Upper lobe of left lung (tissue), 6 donors: ENCODE data around the gene MACROD2. TPM values are rescaled to one million over a fixed set of nuclear protein-coding genes. Genes with fewer than 3 reads are reported as not detected.
"Not testable (repeated sequence)": the region's sequence is repeated elsewhere in the genome, so short reads cannot be mapped to it uniquely, and the experiment has no call there.

ENCODE experiments used
- ATAC-seq, 2 donors: fragments of 200-7000 bp; cut with Tn5 transposase; one replicate each; pipeline ENCODE4 v1.9.1; 2022; ENCODE audit warnings: mild to moderate bottlenecking in 2 of 2, moderate library complexity in 2 of 2; ENCODE audit not compliant: low FRiP score in 2 of 2
- DNase-seq, 2 donors: peaks; one replicate each; pipeline ENCODE4 v3.0.0-alpha.2; 2019 to 2020
- H3K27ac ChIP-seq, 4 donors: fragments of 200-600 bp; sonication (generic); one replicate each; pipeline ENCODE4 v1.5.1; 2016 to 2019
- H3K27me3 ChIP-seq, 4 donors: fragments of 200-600 bp; sonication (generic); one replicate each; pipeline ENCODE4 v1.5.1; 2017 to 2019
- H3K36me3 ChIP-seq, 4 donors: fragments of 200-600 bp; sonication (generic); one replicate each; pipeline ENCODE4 v1.5.1; 2016 to 2019
- H3K4me1 ChIP-seq, 4 donors: fragments of 200-600 bp; sonication (generic); one replicate each; pipeline ENCODE4 v1.5.1; 2018 to 2019
- H3K4me3 ChIP-seq, 4 donors: fragments of 200-600 bp; sonication (generic); one replicate each; pipeline ENCODE4 v1.5.1; 2017 to 2019; ENCODE audit warnings: mild to moderate bottlenecking in 2 of 4, moderate library complexity in 1 of 4
- H3K9me3 ChIP-seq, 4 donors: fragments of 200-600 bp; sonication (generic); one replicate each; pipeline ENCODE4 v1.5.1; 2018 to 2019
- CTCF ChIP-seq, 6 experiments: fragments of 450-650 bp in 4 of 6; fragments of 200-600 bp in 2 of 6; sonication (generic) in 2 of 6; IDR thresholded peaks; one replicate each; pipeline ENCODE4 v1.5.1; 2016 to 2019; ENCODE audit warnings: antibody characterized with exemption in 6 of 6
- EP300 ChIP-seq, 4 donors: sonication (generic); formaldehyde crosslinking; IDR thresholded peaks; one replicate each; pipeline ENCODE4 v1.5.1; 2017; ENCODE audit warnings: antibody characterized with exemption in 4 of 4, control low read depth in 2 of 4
- POLR2A ChIP-seq, 4 donors: fragments of 450-650 bp; IDR thresholded peaks; one replicate each; pipeline ENCODE4 v1.5.1; 2016 to 2017; ENCODE audit warnings: antibody characterized with exemption in 4 of 4, mild to moderate bottlenecking in 2 of 4
- POLR2AphosphoS5 ChIP-seq, 2 donors: sonication (generic); formaldehyde crosslinking; IDR thresholded peaks; one replicate each; pipeline ENCODE4 v1.5.1; 2017; ENCODE audit warnings: antibody characterized with exemption in 2 of 2
- WGBS, 2 donors: methylation state at CpG; one replicate each; pipeline ENCODE4 v1.1.5; 2017 to 2018; 5-methylcytosine and 5-hydroxymethylcytosine counted together
- total RNA-seq, 6 donors: library from RNA; depleted of rRNA in 4 of 6; stranded (reverse); fragments of >200 nt in 4 of 6; gene quantifications; one replicate each; pipeline versions ENCODE4 v1.1.0 to v1.2.1, GENCODE V29; 2016 to 2021
- donor health status: DM: no; HTN: no; CAD: no; lungs with moderate emphysema.
- donor health status: DM: no; HTN: yes; CAD: no; lungs with severe emphysema.

The MACROD2 gene
- total RNA-seq, 6 donors from 2014 or later, result 20.7 to 84.3 (median 36.3) TPM

GRCh38 chr20:14210146-14210545 lies 214.8 kb downstream of the MACROD2 start:
- DNase-seq, result no peak
- WGBS, 2 donors, result 84 to 91% methylated on average over 1 of the region's 1 CpG

GRCh38 chr20:14214046-14214445 lies 218.7 kb downstream of the MACROD2 start:
- Histone ChIP-seq H3K4me3 (no peak overlapping the region), H3K9me3 (no peaks in the 10 kb centered on the region), H3K27me3 (no peaks in the 10 kb centered on the region), H3K36me3 (no peaks in the 10 kb centered on the region), H3K4me1 (no peaks in the 10 kb centered on the region), H3K27ac (no peak overlapping the region)
- DNase-seq (no peak), ATAC-seq (no peak)
- TF ChIP-seq CTCF (IDR thresholded peaks at IDR 0.05), result no peak
- TF ChIP-seq POLR2AphosphoS5 (IDR thresholded peaks at IDR 0.05), result no peak
- no peak for TF ChIP-seq POLR2A (IDR thresholded peaks at IDR 0.05)
- no peak for TF ChIP-seq EP300 (IDR thresholded peaks at IDR 0.05)
- WGBS, 2 donors, result 43 to 50% methylated on average over 1 of the region's 1 CpG

More at GRCh38 chr20:14210146-14210545, 214.8 kb downstream of the MACROD2 start:
- H3K36me3 ChIP-seq, result no peaks in the 10 kb centered on the region
- H3K27ac ChIP-seq, result no peak overlapping the region
- H3K9me3 ChIP-seq, result no peaks in the 10 kb centered on the region
- H3K4me3 ChIP-seq, result no peak overlapping the region
- no peaks in the 10 kb centered on the region for H3K27me3 ChIP-seq
- ATAC-seq, result no peak
- TF ChIP-seq POLR2A (IDR thresholded peaks at IDR 0.05) (no peak), CTCF (IDR thresholded peaks at IDR 0.05) (no peak), EP300 (IDR thresholded peaks at IDR 0.05) (no peak), POLR2AphosphoS5 (IDR thresholded peaks at IDR 0.05) (no peak)
- H3K4me1 ChIP-seq, result no peaks in the 10 kb centered on the region

GRCh38 chr20:14215880-14216279 lies 220.6 kb downstream of the MACROD2 start:
- WGBS, 2 donors, result 63 to 92% methylated on average over 1 of the region's 1 CpG
- DNase-seq, H3K36me3 ChIP-seq, H3K9me3 ChIP-seq, H3K27me3 ChIP-seq, H3K4me3 ChIP-seq, H3K27ac ChIP-seq, ATAC-seq, H3K4me1 ChIP-seq: not testable (repeated sequence)

- TF ChIP-seq POLR2A (IDR thresholded peaks at IDR 0.05), result no peak
- no peak for TF ChIP-seq POLR2AphosphoS5 (IDR thresholded peaks at IDR 0.05)
- TF ChIP-seq CTCF (IDR thresholded peaks at IDR 0.05), result no peak
- no peak for TF ChIP-seq EP300 (IDR thresholded peaks at IDR 0.05)
- ATAC-seq (no peak), DNase-seq (no peak)
- WGBS, 2 donors, result 72 to 90% methylated on average over 4 of the region's 4 CpGs
- no peaks in the 10 kb centered on the region for H3K9me3 ChIP-seq
- H3K4me3 ChIP-seq, result no peak overlapping the region
- no peaks in the 10 kb centered on the region for H3K27me3 ChIP-seq
- H3K36me3 ChIP-seq, result no peaks in the 10 kb centered on the region
- no peaks in the 10 kb centered on the region for H3K4me1 ChIP-seq
- no peak overlapping the region for H3K27ac ChIP-seq
Measured at GRCh38 chr20:14219801-14220461, 224.6 kb downstream of the MACROD2 start.

- H3K4me1 ChIP-seq, result no peaks in the 10 kb centered on the region
- no peak overlapping the region for H3K4me3 ChIP-seq
- ATAC-seq (no peak), DNase-seq (no peak)
- 92 to 100% methylated on average over 1 of the region's 1 CpG for WGBS, 2 donors
- no peak for TF ChIP-seq CTCF (IDR thresholded peaks at IDR 0.05)
- no peak for TF ChIP-seq POLR2A (IDR thresholded peaks at IDR 0.05)
- TF ChIP-seq EP300 (IDR thresholded peaks at IDR 0.05), result no peak
- no peak for TF ChIP-seq POLR2AphosphoS5 (IDR thresholded peaks at IDR 0.05)
- H3K9me3 ChIP-seq, result no peaks in the 10 kb centered on the region
- H3K27ac ChIP-seq, result no peak overlapping the region
- no peaks in the 10 kb centered on the region for H3K36me3 ChIP-seq
- no peaks in the 10 kb centered on the region for H3K27me3 ChIP-seq
Measured at GRCh38 chr20:14220986-14221385, 225.7 kb downstream of the MACROD2 start.
